GM12865 (cell line): ENCODE measurements around the gene HNRNPC.
A peak's percentile ranks its signal among the peaks of the same experiment; 100 is the strongest.
"Not testable (repeated sequence)": the region's sequence is repeated elsewhere in the genome, so short reads cannot be mapped to it uniquely, and the experiment has no call there.

Experiments used
- DNase-seq: peaks from one replicate; pipeline ENCODE4 v3.0.0; 2010; ENCODE audit warnings: low read depth
- H3K4me3 ChIP-seq: 2 replicates; pipeline ENCODE4 v1.5.1; 2011; ENCODE audit warnings: mild to moderate bottlenecking, low read depth, low read length, control low read depth
- CTCF ChIP-seq: IDR thresholded peaks from 2 replicates; pipeline ENCODE4 v1.5.1; 2011; ENCODE audit warnings: low read length, control low read depth, low read depth, inconsistent platforms; ENCODE audit not compliant: insufficient read depth; ENCODE audit errors: missing control alignments

The HNRNPC gene

DNA sequence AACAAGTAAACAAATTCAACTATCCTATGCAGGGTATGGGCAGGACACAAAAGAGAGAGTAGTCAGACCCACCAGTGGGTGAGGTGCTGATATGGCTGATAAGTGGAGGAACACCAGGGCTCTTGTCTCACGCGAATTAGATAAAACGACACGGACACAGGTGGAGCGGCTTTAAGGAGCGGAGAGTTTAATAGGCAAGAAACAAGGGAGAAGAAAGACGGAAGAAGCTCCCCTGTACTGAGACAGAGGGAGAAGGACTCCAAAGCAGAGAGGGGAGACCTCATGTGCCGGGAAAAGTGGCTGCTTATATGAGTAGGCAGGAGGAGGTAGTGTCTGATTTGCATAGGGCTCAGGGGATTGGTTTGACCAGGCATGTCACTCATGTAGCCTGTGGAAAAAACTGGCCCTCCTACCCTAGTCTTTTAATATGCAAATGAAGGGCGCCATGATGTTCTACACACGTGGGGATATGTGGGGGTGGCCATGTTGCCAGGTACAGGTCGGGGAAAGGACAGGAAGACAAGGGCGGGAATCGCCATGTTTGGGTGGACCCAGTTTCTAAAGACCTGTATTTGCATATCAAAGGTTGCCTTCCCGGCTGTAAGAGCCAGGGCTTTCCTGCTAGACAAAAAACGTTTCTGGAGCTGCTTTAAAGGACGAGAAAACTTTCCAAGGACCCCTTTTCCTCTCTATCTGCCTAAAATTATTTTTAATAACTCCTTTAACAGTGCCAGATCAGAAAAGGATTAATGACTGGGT, 39.4 kb upstream of the HNRNPC start:
- no peak for TF ChIP-seq CTCF
- peak overlapping the region; percentile 48 for H3K4me3 ChIP-seq
- peak; percentile 94 for DNase-seq

GRCh38 chr14:21308132-21308478, 38.9 kb upstream of the HNRNPC start:
- DNase-seq, result peak; percentile 44
- peak overlapping the region; percentile 38 for H3K4me3 ChIP-seq
- TF ChIP-seq CTCF, result no peak

DNA sequence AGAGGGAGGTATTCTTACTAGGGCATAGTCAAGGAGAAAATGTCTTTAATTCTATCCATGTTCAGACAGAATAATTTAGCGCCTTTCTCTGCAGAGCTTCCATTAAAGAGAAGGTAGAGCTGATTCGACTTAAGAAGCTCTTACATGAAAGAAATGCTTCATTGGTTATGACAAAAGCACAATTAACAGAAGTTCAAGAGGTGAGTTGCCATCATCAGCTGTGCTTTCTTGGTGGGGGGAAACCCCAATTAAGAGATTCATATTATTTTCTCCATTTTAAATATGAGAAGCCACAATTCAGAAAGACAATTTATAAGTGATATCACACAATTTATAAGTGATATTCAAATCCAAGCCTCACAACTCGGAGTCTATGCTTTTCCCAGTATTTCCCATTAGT, 38.4 kb upstream of the HNRNPC start:
- peak overlapping the region; percentile 38; the same call in 1 of the 2 replicates for H3K4me3 ChIP-seq
- TF ChIP-seq CTCF, result no peak
- no peak for DNase-seq

- DNase-seq, H3K4me3 ChIP-seq: not testable (repeated sequence)
These were observed 33.5 kb upstream of the HNRNPC start for GRCh38 chr14:21302836-21303140.

- DNase-seq, result peak; percentile 30
- H3K4me3 ChIP-seq, result no peak overlapping the region
- no peak for TF ChIP-seq CTCF
These were observed 33.0 kb upstream of the HNRNPC start for GRCh38 chr14:21302013-21302835.

DNA sequence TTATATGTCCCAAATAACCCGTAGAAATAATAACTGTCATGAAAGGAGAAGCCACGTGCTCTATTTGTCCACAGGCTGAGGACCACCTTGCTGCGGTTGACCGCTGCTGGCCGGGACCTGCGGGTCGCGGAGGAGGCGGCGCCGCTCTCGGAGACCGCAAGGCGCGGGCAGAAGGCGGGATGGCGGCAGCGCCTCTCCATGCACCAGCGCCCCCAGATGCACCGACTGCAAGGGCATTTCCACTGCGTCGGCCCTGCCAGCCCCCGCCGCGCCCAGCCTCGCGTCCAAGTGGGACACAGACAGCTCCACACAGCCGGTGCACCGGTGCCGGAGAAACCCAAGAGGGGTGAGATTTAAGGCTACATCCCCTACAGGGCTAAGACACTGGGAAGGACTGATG, 31.6 kb upstream of the HNRNPC start:
- DNase-seq, result peak; percentile 28
- no peak for TF ChIP-seq CTCF
- peak overlapping the region; percentile 1; the same call in 1 of the 2 replicates for H3K4me3 ChIP-seq

DNA sequence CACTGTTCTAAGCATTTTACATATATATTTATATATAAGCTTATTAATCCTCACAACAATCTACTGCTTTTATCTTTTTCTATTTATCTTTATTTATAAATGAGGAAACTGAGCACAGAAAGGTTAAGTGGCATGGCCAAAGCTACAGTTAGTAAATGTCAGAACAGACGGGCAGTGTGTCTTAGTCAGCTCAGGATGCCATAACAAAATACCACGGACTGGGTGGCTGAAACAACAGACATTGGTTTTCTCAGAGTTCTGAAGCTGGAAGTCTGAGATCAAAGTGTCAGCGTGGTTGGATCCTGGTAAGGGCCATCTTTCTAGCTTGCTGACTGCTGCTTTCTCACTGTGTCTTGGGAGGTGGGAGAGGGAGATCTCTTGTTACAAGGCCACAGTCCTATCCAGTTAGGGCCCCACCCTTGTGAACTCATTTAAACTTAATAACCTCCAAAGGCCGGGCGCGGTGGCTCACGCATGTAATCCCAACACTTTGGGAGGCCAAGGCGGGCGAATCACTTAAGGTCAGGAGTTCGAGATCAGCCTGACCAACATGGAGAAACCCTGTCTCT, 30.4 kb upstream of the HNRNPC start:
- TF ChIP-seq CTCF, result no peak
- no peak for DNase-seq
- H3K4me3 ChIP-seq, result no peak overlapping the region
